Vagina (tissue), 2 donors: ENCODE measurements around the gene TFAP2A. TPM values are rescaled to one million over a fixed set of nuclear protein-coding genes. Genes with fewer than 3 reads are reported as not detected.

Source experiments
- DNase-seq, 2 donors: peaks; one replicate each; pipeline ENCODE4 v3.0.0-alpha.2; 2017; ENCODE audit errors: extremely low spot score in 2 of 2
- H3K27ac ChIP-seq: fragments of 200-600 bp; sonication (generic); one replicate; pipeline ENCODE4 v1.5.1; 2019
- H3K27me3 ChIP-seq: fragments of 200-600 bp; sonication (generic); one replicate; pipeline ENCODE4 v1.5.1; 2019
- H3K36me3 ChIP-seq, 2 donors: fragments of 200-600 bp; sonication (generic); one replicate each; pipeline ENCODE4 v1.5.1; 2017 to 2019
- H3K4me1 ChIP-seq: fragments of 200-600 bp; sonication (generic); one replicate; pipeline ENCODE4 v1.5.1; 2019
- H3K4me3 ChIP-seq, 2 donors: fragments of 200-600 bp; sonication (generic); 1 replicate in 1 of 2; 2 replicates in 1 of 2; pipeline ENCODE4 v1.5.1; 2016 to 2019
- H3K9me3 ChIP-seq: fragments of 200-600 bp; sonication (generic); one replicate; pipeline ENCODE4 v1.5.1; 2019
- CTCF ChIP-seq, 3 experiments: fragments of 450-650 bp in 2 of 3; fragments of 200-600 bp in 1 of 3; sonication (generic) in 1 of 3; IDR thresholded peaks; one replicate each; pipeline ENCODE4 v1.5.1; 2017 to 2019; ENCODE audit warnings: antibody characterized with exemption in 3 of 3, mild to moderate bottlenecking in 2 of 3, moderate library complexity in 2 of 3
- POLR2A ChIP-seq, 2 donors: fragments of 450-650 bp; IDR thresholded peaks; one replicate each; pipeline ENCODE4 v1.6.1; 2017; ENCODE audit warnings: antibody characterized with exemption in 2 of 2, mild to moderate bottlenecking in 2 of 2, moderate library complexity in 2 of 2
- POLR2AphosphoS5 ChIP-seq, 2 donors: sonication (generic); formaldehyde crosslinking; IDR thresholded peaks; one replicate each; pipeline ENCODE4 v1.9.0; 2017; ENCODE audit warnings: antibody characterized with exemption in 2 of 2, mild to moderate bottlenecking in 2 of 2, low read depth in 1 of 2; ENCODE audit not compliant: insufficient read depth in 1 of 2
- intact Hi-C: fragments of 100-400 bp; cut with DNase I; formaldehyde crosslinking; loops from one replicate; pipeline ENCODE4 v1.15.1; 2023
- total RNA-seq: library from RNA; depleted of rRNA; stranded (reverse); fragments of >200 nt; gene quantifications from one replicate; pipeline ENCODE4 v1.2.3, GENCODE V29; 2016

The TFAP2A gene
- total RNA-seq, 1 donor from 2014 or later: 19.4 TPM

GRCh38 chr6:10460096-10460495 lies 45.2 kb upstream of the TFAP2A start:
- H3K27me3 ChIP-seq: no peaks in the 10 kb centered on the region
- TF ChIP-seq POLR2AphosphoS5 (IDR thresholded peaks at IDR 0.05; ENCODE audit: insufficient read depth in 1 of 2, low read depth in 1 of 2): no peak
- intact Hi-C loops: no loop called here
- no peaks in the 10 kb centered on the region for H3K36me3 ChIP-seq
- no peak overlapping the region for H3K4me3 ChIP-seq
- no peak for DNase-seq
- H3K27ac ChIP-seq: no peak overlapping the region
- H3K9me3 ChIP-seq: no peaks in the 10 kb centered on the region
- H3K4me1 ChIP-seq: no peaks in the 10 kb centered on the region

- Histone ChIP-seq H3K4me1 (no peaks in the 10 kb centered on the region), H3K27ac (no peak overlapping the region), H3K36me3 (no peaks in the 10 kb centered on the region), H3K27me3 (no peaks in the 10 kb centered on the region), H3K9me3 (no peaks in the 10 kb centered on the region), H3K4me3 (no peak overlapping the region)
- DNase-seq: no peak
- intact Hi-C loops: no loop called here
- TF ChIP-seq POLR2A (IDR thresholded peaks at IDR 0.05) (no peak), POLR2AphosphoS5 (IDR thresholded peaks at IDR 0.05; ENCODE audit: insufficient read depth in 1 of 2, low read depth in 1 of 2) (no peak), CTCF (IDR thresholded peaks at IDR 0.05) (no peak)
Measured at GRCh38 chr6:10458287-10458686, 43.4 kb upstream of the TFAP2A start.

GRCh38 chr6:10453596-10453995 lies 38.7 kb upstream of the TFAP2A start:
- Histone ChIP-seq H3K27me3 (no peaks in the 10 kb centered on the region), H3K4me3 (no peak overlapping the region), H3K4me1 (no peaks in the 10 kb centered on the region), H3K9me3 (no peaks in the 10 kb centered on the region), H3K27ac (no peak overlapping the region), H3K36me3 (no peaks in the 10 kb centered on the region)
- DNase-seq: no peak
- no peak for TF ChIP-seq POLR2A (IDR thresholded peaks at IDR 0.05)
- TF ChIP-seq CTCF (IDR thresholded peaks at IDR 0.05): no peak
- TF ChIP-seq POLR2AphosphoS5 (IDR thresholded peaks at IDR 0.05; ENCODE audit: insufficient read depth in 1 of 2, low read depth in 1 of 2): no peak
- intact Hi-C loops: no loop called here

- H3K36me3 ChIP-seq: no peaks in the 10 kb centered on the region
- no peaks in the 10 kb centered on the region for H3K4me1 ChIP-seq
- H3K27me3 ChIP-seq: no peaks in the 10 kb centered on the region
- no peak overlapping the region for H3K27ac ChIP-seq
- H3K4me3 ChIP-seq: no peak overlapping the region
- no peak for DNase-seq
- no peak for TF ChIP-seq CTCF (IDR thresholded peaks at IDR 0.05)
- TF ChIP-seq POLR2AphosphoS5 (IDR thresholded peaks at IDR 0.05; ENCODE audit: insufficient read depth in 1 of 2, low read depth in 1 of 2): no peak
- no peak for TF ChIP-seq POLR2A (IDR thresholded peaks at IDR 0.05)
- no peaks in the 10 kb centered on the region for H3K9me3 ChIP-seq
- intact Hi-C loops: no loop called here
Measured at GRCh38 chr6:10451828-10452509, 37.1 kb upstream of the TFAP2A start.

GRCh38 chr6:10451394-10451793 lies 36.5 kb upstream of the TFAP2A start:
- no peak for DNase-seq
- no peaks in the 10 kb centered on the region for H3K36me3 ChIP-seq

More at GRCh38 chr6:10451394-10451793, 36.5 kb upstream of the TFAP2A start:
- H3K27ac ChIP-seq: no peak overlapping the region
- intact Hi-C loops: no loop called here
- TF ChIP-seq POLR2A (IDR thresholded peaks at IDR 0.05) (no peak), POLR2AphosphoS5 (IDR thresholded peaks at IDR 0.05; ENCODE audit: insufficient read depth in 1 of 2, low read depth in 1 of 2) (no peak), CTCF (IDR thresholded peaks at IDR 0.05) (no peak)
- no peaks in the 10 kb centered on the region for H3K9me3 ChIP-seq
- no peak overlapping the region for H3K4me3 ChIP-seq
- H3K27me3 ChIP-seq: no peaks in the 10 kb centered on the region
- H3K4me1 ChIP-seq: no peaks in the 10 kb centered on the region
